Epithelial cell of prostate (primary cell): ENCODE data around the gene CACUL1.
"Not testable (repeated sequence)": the region's sequence is repeated elsewhere in the genome, so short reads cannot be mapped to it uniquely, and the experiment has no call there.

Source experiments
- DNase-seq: peaks from one replicate; pipeline ENCODE4 v3.0.0-alpha.2; 2011; ENCODE audit warnings: low read depth, low spot score
- H3K27ac ChIP-seq: fragments of 450-650 bp; 2 replicates; pipeline ENCODE4 v1.5.1; 2017; ENCODE audit warnings: mild to moderate bottlenecking

Gene CACUL1

GRCh38 chr10:118754556-118755423, at the start of gene CACUL1:
CACUL1 (minus strand) TSS chr10:118754970; CDS start chr10:118754762, 208 bp downstream.
- H3K27ac ChIP-seq: peak within 1 kb of the TSS; percentile 79
- peak; percentile 98 for DNase-seq

GRCh38 chr10:118804262-118804773, 49.5 kb upstream of the CACUL1 start:
- no peak for DNase-seq
- H3K27ac ChIP-seq: no peak overlapping the region

GRCh38 chr10:118802126-118802793, 47.5 kb upstream of the CACUL1 start:
- DNase-seq: no peak
- H3K27ac ChIP-seq: no peak overlapping the region

- no peak overlapping the region for H3K27ac ChIP-seq
- DNase-seq: no peak
Measured at GRCh38 chr10:118800920-118801319, 46.1 kb upstream of the CACUL1 start.

GRCh38 chr10:118799777-118800176, 45.0 kb upstream of the CACUL1 start:
- no peak overlapping the region for H3K27ac ChIP-seq
- DNase-seq: peak; percentile 57

- peak; percentile 55 for DNase-seq
- H3K27ac ChIP-seq: no peak overlapping the region
Measured at GRCh38 chr10:118798231-118798662, 43.5 kb upstream of the CACUL1 start.

GRCh38 chr10:118794971-118795370, 40.2 kb upstream of the CACUL1 start:
- not testable (repeated sequence) for DNase-seq, H3K27ac ChIP-seq

GRCh38 chr10:118793545-118793944, 38.8 kb upstream of the CACUL1 start:
- peak overlapping the region; percentile 29 for H3K27ac ChIP-seq
- peak; percentile 59 for DNase-seq

GRCh38 chr10:118792526-118792925, 37.8 kb upstream of the CACUL1 start:
- H3K27ac ChIP-seq: peak overlapping the region; percentile 29
- DNase-seq: no peak

GRCh38 chr10:118790058-118790457, 35.3 kb upstream of the CACUL1 start:
- no peak overlapping the region for H3K27ac ChIP-seq
- DNase-seq: no peak

- no peak for DNase-seq
- H3K27ac ChIP-seq: no peak overlapping the region
Measured at GRCh38 chr10:118785551-118785950, 30.8 kb upstream of the CACUL1 start.

- H3K27ac ChIP-seq: no peak overlapping the region
- DNase-seq: no peak
Measured at GRCh38 chr10:118783776-118784545, 29.2 kb upstream of the CACUL1 start.

- DNase-seq, H3K27ac ChIP-seq: not testable (repeated sequence)
Measured at GRCh38 chr10:118782916-118783465, 28.2 kb upstream of the CACUL1 start.

- no peak for DNase-seq
- no peak overlapping the region for H3K27ac ChIP-seq
Measured at GRCh38 chr10:118781541-118781940, 26.8 kb upstream of the CACUL1 start.

- no peak overlapping the region for H3K27ac ChIP-seq
- DNase-seq: no peak
Measured at GRCh38 chr10:118778727-118779126, 24.0 kb upstream of the CACUL1 start.

- DNase-seq: no peak
- no peak overlapping the region for H3K27ac ChIP-seq
Measured at GRCh38 chr10:118776960-118777359, 22.2 kb upstream of the CACUL1 start.

- no peak for DNase-seq
- H3K27ac ChIP-seq: no peak overlapping the region
Measured at GRCh38 chr10:118776033-118776432, 21.3 kb upstream of the CACUL1 start.

GRCh38 chr10:118775478-118775877, 20.7 kb upstream of the CACUL1 start:
- no peak overlapping the region for H3K27ac ChIP-seq
- no peak for DNase-seq

GRCh38 chr10:118773041-118773440, 18.3 kb upstream of the CACUL1 start:
- H3K27ac ChIP-seq: no peak overlapping the region
- DNase-seq: no peak

- H3K27ac ChIP-seq: no peak overlapping the region
- DNase-seq: no peak
Measured at GRCh38 chr10:118771976-118772375, 17.2 kb upstream of the CACUL1 start.
